DLD1 (cell line): ENCODE data around the gene AHI1.
"Not testable (repeated sequence)": the region's sequence is repeated elsewhere in the genome, so short reads cannot be mapped to it uniquely, and the experiment has no call there.

ENCODE experiments used
- in situ Hi-C: cut with HindIII; loops from 2 replicates; pipeline ENCODE4 v1.10.0; 2017; ENCODE audit warnings: low sequenced_read_pairs

Gene AHI1

DNA sequence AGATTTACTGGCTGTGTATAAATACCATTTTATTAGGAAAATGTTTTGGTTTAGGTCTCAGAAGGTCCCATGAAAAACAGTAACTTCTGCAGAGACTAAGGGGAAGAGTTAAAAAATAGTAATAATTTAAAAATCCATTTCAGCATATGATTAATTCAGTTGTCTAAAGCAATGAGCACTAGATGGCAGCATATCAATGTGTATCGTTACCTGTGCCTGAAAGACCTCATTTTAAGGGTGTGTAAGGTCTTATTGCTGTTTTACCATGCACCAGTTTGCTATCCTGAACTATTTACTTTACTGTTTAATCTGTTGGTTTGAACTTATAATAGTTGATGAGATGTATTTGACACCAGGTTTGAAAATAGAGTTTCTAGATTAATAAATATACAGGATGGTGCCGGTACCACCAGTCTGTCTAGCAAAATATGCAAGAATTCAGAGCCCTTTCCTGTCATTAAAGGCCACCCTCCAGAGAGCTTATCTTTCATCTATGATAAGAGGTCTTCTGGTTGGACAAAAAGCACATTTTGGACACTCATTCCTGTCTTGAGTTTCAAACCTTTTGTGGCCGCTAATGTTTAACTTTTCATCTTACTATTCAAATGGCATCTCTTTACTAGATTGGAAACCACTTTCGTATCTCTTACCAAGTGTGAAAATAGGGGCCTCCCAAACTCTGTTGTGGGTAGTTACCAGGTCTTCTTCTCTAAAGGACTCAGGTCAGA, 8.9 kb upstream of the AHI1 start:
- in situ Hi-C loops, result no loop called here

DNA sequence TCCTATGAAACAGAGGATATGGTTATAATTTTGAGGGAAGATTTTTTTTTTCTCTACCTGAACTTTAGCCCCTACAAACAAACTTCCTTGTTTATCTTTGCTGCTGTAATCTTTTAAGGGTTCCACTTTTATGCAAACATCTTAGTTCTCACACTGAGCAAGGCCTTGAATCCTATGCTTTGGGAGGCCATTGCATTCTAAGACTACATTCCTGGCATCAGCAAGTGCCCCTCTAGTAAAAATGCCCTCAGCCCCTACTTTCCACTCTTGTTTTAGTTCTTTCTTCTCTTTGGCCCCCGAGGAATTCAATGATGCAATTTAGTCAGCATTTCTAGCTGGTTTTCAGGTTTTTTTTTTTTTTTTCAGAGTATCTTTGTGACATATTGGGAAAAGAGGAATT, 8.1 kb upstream of the AHI1 start:
- in situ Hi-C loops, result no loop called here

DNA sequence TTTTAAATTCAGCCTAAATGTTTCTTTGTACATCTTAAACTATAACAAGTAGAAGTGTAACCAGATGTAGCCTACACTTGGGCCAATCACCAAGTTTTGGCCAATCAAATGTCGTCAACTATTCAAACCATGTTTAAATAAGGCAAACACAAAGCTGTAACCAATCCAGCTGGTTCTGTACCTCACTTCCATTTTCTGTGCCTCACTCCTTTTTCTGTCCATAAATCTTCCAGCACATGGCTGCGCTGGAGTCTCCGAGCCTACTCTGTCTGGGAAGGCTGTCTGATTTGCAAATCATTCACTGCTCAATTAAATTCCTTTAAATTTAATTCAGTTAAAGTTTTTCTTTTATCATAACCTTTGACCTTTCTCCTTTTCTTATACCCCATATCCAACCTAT, 7.7 kb upstream of the AHI1 start:
- in situ Hi-C loops, result no loop called here

DNA sequence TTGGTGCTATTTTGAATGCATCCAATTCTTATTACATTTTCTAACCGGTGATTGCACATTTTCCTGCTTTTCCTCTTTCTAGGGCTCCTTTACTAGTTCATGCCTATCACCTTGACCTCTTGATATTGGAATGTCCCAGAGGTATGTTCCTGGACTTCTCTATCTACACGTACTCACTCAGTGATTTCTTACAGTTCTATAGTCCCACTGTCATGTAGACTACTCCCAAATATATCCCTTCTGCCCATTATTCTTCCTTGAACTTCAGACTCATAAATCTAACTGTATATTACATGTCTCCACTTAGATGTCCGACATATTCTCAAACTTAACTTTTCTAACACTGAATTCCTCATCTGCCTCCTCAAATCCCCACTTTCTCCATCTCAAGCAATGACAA, 7.2 kb upstream of the AHI1 start:
- in situ Hi-C loops, result no loop called here

DNA sequence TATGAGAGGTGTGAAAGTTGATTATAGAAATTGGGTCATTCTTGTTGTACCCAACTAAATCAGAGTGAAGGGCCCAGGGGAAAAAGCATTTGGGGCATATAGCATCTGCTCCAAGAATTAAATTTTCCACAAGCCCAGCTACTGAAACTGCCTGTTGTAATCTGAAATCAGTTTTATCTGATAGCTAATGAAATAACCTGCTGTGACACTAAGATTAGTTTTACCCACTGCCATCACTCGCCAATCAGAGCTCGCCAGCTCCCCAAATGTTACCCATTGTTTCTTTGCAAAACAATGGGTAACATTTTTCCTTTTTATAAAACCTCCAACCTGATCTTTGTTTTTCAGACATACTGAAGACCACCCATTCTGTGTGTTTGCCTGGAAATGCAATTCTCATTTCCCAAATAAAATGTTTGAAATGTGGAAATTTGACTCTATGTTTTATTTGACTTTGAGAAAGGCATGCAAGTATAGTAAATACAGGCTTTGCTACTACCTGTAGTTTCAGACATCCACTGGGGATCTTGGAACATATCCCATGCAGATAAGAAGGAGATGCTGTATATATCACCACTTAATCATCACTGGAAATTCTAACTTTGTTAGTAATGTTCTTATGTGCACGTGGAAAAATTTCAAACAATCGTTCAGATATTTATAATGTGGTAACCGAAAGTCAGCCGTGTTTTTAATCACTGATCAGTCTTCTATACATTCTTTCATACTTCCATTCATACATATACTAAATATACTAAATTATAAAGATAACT, 6.3 kb upstream of the AHI1 start:
- in situ Hi-C loops, result no loop called here

DNA sequence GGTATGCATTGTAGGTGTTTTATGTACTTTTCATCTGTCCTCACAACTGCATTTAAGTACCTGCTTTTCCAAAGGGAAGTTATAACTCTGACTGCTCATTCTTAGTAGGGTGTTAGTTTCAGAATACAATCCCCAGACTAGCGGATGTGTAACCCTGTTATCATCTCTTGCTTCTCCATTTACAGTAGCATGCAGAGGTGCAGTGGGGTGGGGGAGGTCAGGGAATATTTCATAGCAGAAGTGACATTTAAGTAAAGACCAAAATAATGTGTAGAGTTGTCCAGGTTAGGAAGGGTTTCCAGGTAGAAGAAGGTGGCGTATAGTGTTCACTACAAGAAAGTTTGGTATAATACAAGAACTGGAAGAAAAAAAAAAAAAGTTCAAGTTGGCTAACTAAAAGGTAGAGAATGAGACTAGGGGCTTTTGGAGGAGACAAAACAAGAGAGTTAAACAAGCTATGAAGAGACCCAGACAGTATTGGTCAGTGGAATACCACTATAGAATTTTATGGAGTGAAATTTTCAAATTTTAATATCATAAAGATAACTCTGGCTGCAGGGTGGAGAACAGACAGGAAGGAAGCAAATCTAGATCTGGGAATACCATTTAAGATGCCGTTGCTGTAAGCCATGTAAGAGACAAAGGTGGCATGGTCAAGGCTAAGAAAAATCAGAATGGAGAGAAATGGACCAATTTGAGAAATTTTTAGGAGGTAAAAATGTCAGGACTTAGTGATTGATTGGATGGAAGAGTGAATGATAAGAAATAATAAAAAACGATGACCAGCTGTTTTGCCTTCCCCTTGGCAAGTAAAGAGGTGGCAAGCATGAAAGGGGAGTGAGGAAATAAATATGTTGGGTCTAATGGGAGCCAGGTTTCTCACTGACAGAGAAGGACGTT, 2.2 kb upstream of the AHI1 start:
- in situ Hi-C loops, result no loop called here

DNA sequence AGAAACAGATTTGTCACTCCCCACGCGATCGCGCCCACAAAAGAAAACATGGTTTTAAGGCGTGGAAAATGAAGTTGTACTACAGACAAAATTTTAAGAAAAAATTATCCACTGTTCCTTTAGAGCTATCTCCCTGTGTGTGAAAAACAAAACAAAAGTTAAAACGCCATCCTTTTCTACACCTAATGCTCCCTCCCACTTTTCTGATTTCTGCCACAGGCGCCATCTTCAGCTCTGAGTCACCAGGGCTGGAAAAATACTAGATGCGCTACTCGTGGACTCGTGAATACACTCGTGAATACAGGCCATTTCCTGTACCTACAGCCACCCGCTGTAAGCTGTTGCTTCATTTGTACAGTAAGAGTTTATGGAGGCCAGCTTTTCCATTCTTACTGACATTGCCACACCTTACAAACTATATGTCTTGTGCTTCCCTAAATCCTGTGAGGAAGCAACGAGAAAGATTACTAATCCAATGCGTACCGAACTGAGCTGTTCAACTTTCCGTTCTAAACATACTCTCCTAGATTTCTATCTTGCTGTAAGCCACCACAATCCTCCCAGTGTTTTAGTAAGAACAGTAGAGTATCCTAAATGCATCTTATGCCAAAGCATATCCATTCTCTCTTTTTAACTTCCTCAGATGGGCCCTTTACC, 773 bp upstream of the AHI1 start:
- in situ Hi-C loops, result no loop called here

DNA sequence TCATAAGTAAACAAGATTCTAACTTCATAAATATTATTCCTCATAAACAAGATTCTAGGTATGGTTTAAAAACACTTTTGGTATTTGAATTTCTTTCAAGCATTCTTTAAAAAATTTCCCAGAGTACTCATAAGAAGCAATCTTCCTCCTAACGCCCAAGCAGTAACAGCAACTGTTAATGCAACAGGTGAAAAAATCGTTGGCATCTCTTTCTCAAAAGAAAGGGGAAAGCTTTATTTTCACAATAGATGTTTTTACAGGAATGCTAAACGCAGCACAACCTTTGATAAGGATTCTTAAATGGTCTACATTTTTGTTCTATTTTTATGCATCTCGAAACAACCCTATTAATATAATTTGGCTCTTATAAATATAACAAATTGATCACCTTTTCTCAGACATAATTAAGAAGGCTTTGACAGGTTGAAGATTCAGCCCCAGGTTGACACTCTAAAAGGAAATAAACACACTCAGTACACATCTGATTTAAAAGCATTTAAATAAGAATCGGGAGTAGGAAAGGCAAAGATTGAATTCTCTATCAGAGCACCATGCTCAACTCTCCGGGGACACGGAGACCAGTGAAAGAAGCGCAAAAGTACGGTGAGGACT, 634 bp downstream of the AHI1 start:
- in situ Hi-C loops, result no loop called here

DNA sequence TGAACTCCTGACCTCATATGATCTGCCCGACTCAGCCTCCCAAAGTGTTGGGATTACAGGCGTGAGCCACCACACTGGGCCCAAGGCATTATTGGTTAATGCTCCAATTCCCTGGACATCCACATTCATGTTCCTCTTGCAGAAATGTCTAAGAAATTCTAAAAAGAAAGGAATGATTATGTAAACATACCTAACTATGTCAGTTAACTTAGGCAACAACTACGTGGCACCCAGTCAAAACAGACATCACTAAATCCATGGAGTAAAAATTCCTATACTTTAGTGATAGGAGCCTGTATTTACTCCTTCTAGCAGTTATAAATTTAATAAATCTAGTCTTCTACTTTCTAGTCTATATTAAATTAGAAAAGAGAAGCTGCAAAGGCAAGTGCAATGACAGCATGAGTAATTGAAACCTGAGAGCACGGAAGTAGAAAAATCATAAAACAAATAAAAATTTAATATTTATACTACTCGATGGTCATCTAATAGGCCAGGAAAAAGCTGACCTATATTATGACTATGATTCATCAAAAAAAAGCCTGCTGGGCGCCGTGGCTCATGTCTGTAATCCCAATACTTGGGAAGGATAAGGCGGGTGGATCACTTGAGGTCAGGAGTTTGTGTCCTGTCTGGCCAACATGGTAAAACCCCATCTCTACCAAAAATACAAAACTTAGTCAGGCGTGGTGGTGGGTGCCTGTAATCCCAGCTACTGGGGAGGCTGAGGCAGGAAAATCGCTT, 4.2 kb downstream of the AHI1 start:
- in situ Hi-C loops, result no loop called here

DNA sequence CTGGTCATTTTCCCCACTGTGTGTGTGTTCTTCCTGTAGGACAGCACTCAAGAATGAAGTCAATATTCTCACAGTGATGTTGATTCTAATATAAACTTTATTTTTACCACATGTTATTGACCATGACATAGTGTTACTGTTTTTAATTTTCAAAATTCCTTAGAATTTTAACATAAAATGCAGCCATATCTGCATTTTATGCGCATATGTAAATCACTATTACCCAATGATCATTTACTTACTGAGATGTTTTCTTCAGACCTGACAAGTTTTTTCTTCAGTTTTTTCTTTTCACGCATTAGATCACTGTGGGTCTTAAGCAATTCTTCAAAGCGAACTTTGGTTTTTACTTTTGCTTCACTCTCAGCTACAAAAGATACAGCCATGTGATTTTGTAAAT, 7.2 kb downstream of the AHI1 start:
- in situ Hi-C loops, result no loop called here

DNA sequence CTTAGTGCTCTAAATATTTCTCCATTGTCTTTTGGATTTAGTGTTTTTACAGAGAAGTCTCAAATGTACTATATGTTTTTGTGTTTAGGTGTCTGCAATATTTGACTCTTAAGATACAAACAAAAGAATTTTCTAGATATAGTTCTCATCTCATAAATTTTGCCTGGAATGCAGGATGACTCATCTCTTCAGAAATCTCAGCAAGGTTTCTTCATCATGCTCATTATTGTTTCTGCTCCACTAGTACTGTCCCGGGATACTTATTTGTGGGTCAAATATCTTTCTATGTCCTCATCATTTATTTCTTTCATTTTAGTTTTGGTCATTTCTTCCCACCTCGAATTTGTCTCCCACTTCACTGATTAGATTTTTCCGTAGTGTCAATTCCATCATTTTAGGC, 9.5 kb downstream of the AHI1 start:
- in situ Hi-C loops, result no loop called here

DNA sequence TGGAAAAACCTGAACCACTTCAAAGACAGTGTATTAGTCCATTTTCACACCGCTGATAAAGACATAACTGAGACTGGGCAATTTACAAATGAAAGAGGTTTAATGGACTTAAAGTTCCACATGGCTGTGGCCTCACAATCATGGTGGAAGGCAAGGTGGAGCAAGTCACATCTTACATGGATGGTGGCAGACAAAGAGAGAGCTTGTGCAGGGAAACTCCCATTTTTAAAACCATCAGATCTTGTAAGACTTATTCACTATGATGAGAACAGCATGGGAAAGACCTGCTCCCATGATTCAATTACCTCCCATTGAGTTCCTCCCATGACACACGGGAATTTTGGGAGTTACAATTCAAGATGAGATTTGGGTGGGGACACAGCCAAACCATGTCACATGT, 13.6 kb downstream of the AHI1 start:
- in situ Hi-C loops, result not testable (repeated sequence)

DNA sequence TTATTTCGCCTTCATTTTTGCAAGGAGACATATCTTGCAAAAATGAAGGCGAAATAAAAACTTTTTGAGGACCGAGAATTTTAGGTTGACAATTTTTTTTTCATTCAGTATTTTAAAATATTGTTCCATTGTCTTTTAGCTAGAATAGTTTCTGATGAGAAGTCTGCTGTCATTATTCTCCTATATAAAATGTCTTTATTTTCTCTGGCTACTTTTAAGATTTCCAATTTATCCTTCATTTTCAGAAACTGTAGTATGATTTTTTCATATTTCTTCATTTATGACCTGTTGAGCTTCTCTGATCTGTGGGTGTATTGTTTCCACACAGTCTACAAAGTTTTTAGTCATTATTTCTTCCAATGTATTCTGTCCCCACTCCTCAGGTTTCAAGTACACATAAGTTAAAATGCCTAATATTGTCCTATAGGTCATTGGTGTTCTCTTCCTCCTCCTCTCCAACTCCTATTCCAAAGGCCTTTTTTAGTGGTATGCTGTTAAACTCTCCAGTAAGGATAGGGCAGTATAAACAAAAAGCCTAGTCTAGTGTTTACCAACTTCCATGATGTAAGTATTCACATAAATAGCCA, 15.7 kb downstream of the AHI1 start:
- in situ Hi-C loops, result no loop called here

DNA sequence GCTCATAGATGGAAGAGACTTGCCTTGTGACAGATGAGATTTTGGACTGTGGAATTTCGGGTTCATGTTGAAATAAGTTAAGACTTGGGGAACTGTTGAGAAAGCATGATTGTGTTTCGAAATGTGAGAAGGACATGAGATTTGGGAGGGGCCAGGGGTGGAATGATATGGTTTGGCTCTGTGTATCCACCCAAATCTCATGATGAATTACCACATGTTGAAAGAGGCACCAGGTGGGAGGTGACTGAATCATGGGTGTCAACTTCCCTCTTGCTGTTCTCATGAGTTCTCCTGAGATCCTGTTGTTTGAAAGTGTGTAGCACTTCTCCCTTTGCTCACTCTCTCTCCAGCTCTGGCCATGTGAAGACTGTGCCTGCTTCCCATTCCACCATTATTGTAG, 17.9 kb downstream of the AHI1 start:
- in situ Hi-C loops, result no loop called here

DNA sequence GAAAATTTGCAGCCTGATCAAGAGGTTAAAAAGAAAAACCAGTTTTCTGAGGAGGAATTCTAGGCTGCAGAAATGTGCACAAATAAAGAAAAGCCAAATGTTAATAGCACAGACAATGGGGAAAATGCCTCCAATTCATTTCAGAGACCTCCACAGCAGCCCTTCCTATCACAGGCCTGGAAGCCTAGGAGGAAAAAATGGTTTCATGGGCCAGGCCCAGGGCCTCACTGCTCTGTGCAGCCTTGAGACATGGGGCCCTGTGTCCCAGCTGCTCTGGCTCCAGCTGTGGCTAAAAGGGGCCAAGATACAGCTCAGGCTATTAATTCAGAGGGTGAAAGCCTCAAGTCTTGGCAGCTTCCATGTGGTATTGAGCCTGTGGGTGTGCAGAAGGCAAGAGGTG, 18.9 kb downstream of the AHI1 start:
- in situ Hi-C loops, result no loop called here

DNA sequence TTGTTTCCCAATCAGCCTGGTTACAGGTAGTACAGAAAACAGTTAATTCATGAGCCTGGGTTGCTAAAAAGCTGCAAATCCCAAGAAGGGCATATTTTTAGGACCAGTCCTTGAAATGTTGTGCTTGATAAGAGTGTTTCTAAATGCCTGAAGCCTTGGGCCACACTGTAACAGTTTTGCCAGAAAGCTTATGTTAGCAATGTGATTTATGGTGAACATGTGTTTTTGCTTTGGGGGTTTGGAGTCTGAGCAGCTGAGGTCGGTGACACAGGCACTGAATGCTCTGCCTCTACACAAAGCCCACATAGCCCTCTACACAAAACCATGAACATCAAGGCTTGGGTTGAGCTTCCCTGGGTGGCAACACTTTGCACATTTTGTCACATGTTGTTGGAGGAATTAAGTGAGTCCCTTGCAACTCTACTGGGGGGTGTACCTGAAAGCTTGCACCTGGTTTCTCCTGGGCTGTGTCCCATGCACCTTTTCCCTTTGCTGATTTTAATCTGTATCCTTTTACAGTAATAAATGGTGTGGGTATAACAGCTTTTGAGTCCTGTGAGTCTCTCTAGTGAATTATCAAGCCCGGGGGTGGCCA, 22.2 kb downstream of the AHI1 start:
- in situ Hi-C loops, result no loop called here

DNA sequence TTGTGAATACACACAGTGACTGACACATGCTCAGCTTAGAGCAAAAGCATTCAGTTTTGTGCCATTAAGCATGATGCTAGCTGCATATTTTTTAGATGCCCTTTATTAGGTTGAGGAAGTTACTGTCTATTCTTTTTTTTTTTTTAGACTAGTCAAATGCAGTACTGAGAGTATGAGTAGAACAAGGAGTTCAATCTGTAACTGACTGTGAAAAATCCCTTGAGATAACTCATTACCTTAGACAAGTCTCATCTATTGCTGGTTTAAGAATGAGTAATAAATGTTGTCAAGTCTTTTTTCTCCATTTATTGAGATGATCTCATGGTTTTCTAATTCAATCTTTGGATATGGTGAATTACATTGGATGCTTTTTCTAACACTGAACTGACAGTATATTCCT, 23.2 kb downstream of the AHI1 start:
- in situ Hi-C loops, result no loop called here

DNA sequence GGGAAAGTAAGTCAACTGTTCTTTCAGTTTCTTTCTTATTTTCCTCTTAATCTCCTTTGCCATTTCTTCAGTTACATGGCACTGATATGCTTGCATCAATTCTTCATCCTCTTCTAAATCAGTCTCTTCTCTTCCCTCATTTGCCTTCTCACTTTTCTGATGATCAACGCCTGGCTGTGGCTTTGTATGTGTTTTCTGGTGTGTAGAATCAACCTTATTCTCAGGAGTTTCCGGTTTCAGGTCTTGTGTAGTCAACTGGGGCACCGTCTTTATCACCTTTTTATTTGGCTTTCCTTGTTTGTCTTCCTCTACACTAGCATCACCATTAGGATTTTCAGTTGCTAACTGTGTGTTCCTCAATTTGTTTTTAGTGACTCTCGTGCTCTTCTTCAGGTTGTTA, 31.6 kb downstream of the AHI1 start:
- in situ Hi-C loops, result no loop called here

DNA sequence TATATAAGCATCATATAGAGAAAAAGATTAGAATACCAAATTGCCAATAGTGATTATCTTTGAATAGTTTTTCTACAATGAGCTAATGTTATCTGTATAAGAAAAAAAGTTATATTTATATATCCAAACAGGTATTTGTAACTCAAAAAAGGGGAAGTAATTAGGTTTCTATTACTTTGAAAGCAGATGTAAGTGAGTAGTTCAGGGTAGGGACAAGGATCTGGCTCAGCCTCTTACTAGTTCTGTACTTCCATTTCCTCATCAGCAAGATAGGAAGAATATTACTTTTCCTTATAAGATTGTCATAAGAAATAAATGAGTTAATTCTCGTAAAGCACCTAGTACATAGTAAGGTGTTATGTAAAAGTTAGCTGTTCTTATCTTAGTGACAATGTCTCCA, 32.2 kb downstream of the AHI1 start:
- in situ Hi-C loops, result no loop called here
